SK-N-SH (cell line): Measurements from ENCODE around the gene MRPS23.

Experiments used
- EP300 ChIP-seq, 2 experiments: IDR thresholded peaks; 2 replicates each; pipeline versions ENCODE4 v1.4.0 to v1.6.1; 2012; ENCODE audit warnings: borderline replicate concordance in 1 of 2, low read depth in 1 of 2, low read length in 1 of 2
- EZH2phosphoT487 ChIP-seq: fragments of 200-600 bp; sonication (generic); IDR thresholded peaks from 2 replicates; pipeline ENCODE4 v1.6.1; 2017; ENCODE audit warnings: low read depth, mixed run types, mild to moderate bottlenecking, antibody characterized with exemption, moderate library complexity, borderline replicate concordance
- FOXM1 ChIP-seq: IDR thresholded peaks from 2 replicates; pipeline ENCODE4 v1.4.0; 2012; ENCODE audit warnings: low read depth, mild to moderate bottlenecking
- JUND ChIP-seq: IDR thresholded peaks from 2 replicates; pipeline ENCODE4 v1.4.0; 2012
- MEF2A ChIP-seq: IDR thresholded peaks from 2 replicates; pipeline ENCODE4 v1.4.0; 2012; ENCODE audit warnings: low read depth, borderline replicate concordance
- NFIC ChIP-seq: IDR thresholded peaks from 2 replicates; pipeline ENCODE4 v1.4.0; 2012; ENCODE audit warnings: borderline replicate concordance
- POLR2AphosphoS5 ChIP-seq: IDR thresholded peaks from 2 replicates; pipeline ENCODE4 v1.6.1; 2012; ENCODE audit warnings: low read depth, low read length
- RCOR1 ChIP-seq: fragments of 150-350 bp; IDR thresholded peaks from 2 replicates; pipeline ENCODE4 v1.6.1; 2017; ENCODE audit warnings: antibody characterized with exemption, low read length
- RFX5 ChIP-seq: IDR thresholded peaks from 2 replicates; pipeline ENCODE4 v1.6.1; 2012; ENCODE audit warnings: mild to moderate bottlenecking, improper control_type of control experiment, low read length
- TAF1 ChIP-seq: IDR thresholded peaks from 2 replicates; pipeline ENCODE4 v1.6.1; 2012; ENCODE audit warnings: low read depth, mild to moderate bottlenecking, low read length, moderate library complexity, borderline replicate concordance
- TEAD4 ChIP-seq: IDR thresholded peaks from 2 replicates; pipeline ENCODE4 v1.4.0; 2012; ENCODE audit warnings: mild to moderate bottlenecking, borderline replicate concordance; ENCODE audit not compliant: insufficient read depth
- YY1 ChIP-seq: IDR thresholded peaks from 2 replicates; pipeline ENCODE4 v1.4.0; 2012; ENCODE audit warnings: low read depth, mild to moderate bottlenecking
- TF ChIP-seq, protein P1 (sequence below): fragments of 200-600 bp; sonication (generic); IDR thresholded peaks from 2 replicates; pipeline ENCODE4 v1.6.1; 2017; ENCODE audit warnings: antibody characterized with exemption, mild to moderate bottlenecking, moderate library complexity

DNA sequence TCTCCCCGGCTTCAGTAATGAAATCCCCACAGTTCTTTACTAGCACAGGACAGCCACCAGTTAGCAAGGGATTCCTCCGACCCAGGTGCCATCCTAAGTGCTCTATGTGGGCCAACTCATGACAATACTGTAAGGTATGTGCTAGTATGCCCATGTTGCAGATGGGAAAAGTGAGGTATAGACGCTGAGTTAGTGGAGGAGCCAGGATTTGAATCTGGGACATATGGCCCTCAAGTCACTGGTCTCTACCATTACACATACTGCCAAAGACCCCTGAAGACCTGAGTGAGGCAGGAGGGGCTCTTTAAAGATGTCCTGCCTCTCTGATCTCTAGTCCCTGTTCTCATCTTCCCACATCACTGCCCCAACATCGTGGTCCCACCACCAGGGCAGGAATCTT lies 36.2 kb upstream of the MRPS23 start:
- no peak for TF ChIP-seq TEAD4
- TF ChIP-seq RFX5: no peak
- no peak for TF ChIP-seq POLR2AphosphoS5
- TF ChIP-seq, protein P1, sequence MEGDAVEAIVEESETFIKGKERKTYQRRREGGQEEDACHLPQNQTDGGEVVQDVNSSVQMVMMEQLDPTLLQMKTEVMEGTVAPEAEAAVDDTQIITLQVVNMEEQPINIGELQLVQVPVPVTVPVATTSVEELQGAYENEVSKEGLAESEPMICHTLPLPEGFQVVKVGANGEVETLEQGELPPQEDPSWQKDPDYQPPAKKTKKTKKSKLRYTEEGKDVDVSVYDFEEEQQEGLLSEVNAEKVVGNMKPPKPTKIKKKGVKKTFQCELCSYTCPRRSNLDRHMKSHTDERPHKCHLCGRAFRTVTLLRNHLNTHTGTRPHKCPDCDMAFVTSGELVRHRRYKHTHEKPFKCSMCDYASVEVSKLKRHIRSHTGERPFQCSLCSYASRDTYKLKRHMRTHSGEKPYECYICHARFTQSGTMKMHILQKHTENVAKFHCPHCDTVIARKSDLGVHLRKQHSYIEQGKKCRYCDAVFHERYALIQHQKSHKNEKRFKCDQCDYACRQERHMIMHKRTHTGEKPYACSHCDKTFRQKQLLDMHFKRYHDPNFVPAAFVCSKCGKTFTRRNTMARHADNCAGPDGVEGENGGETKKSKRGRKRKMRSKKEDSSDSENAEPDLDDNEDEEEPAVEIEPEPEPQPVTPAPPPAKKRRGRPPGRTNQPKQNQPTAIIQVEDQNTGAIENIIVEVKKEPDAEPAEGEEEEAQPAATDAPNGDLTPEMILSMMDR: no peak
- TF ChIP-seq YY1: no peak
- TF ChIP-seq FOXM1: no peak
- TF ChIP-seq TAF1: no peak
- no peak for TF ChIP-seq EP300 (IDR thresholded peaks at IDR 0.05; ENCODE audit: borderline replicate concordance in 1 of 2, low read depth in 1 of 2, low read length in 1 of 2)
- no peak for TF ChIP-seq MEF2A
- TF ChIP-seq RCOR1: no peak
- TF ChIP-seq NFIC: no peak
- no peak for TF ChIP-seq JUND
- TF ChIP-seq EZH2phosphoT487: no peak
